Mucosa of rectum (tissue), 2 donors: ENCODE data around the gene TDRD10.

Source experiments
- H3K27ac ChIP-seq, 2 donors: one replicate each; pipeline ENCODE4 v1.7.0; 2013; ENCODE audit warnings: inconsistent platforms in 2 of 2, low read depth in 2 of 2, low read length in 2 of 2
- H3K27me3 ChIP-seq, 2 donors: one replicate each; pipeline ENCODE4 v1.7.0; 2013; ENCODE audit warnings: low read length in 2 of 2; ENCODE audit not compliant: control insufficient read depth in 2 of 2, insufficient read depth in 2 of 2
- H3K36me3 ChIP-seq, 2 donors: one replicate each; pipeline ENCODE4 v1.7.0; 2013; ENCODE audit warnings: low read length in 2 of 2; ENCODE audit not compliant: control insufficient read depth in 2 of 2, insufficient read depth in 2 of 2
- H3K4me1 ChIP-seq, 2 donors: one replicate each; pipeline ENCODE4 v1.7.0; 2013; ENCODE audit warnings: low read length in 2 of 2, mild to moderate bottlenecking in 1 of 2; ENCODE audit not compliant: control insufficient read depth in 2 of 2, insufficient read depth in 2 of 2
- H3K4me3 ChIP-seq, 2 donors: one replicate each; pipeline ENCODE4 v1.7.0; 2013; ENCODE audit warnings: low read length in 2 of 2
- H3K9ac ChIP-seq, 2 donors: one replicate each; pipeline ENCODE4 v1.7.0; 2013; ENCODE audit warnings: low read length in 2 of 2, low read depth in 1 of 2, mild to moderate bottlenecking in 1 of 2
- H3K9me3 ChIP-seq, 2 donors: one replicate each; pipeline ENCODE4 v1.7.0; 2013; ENCODE audit warnings: low read length in 2 of 2; ENCODE audit not compliant: control insufficient read depth in 2 of 2
- donor health status: healthy.
- donor health status: Normal muscosa, but diverticular disease.

The TDRD10 gene

GRCh38 chr1:154536570-154536969 is 34.6 kb downstream of the TDRD10 start:
- Histone ChIP-seq H3K9me3 (no peaks in the 10 kb centered on the region), H3K27me3 (no peaks in the 10 kb centered on the region), H3K36me3 (no peaks in the 10 kb centered on the region), H3K4me3 (no peak overlapping the region), H3K9ac (no peak overlapping the region), H3K27ac (no peak overlapping the region), H3K4me1 (no peaks in the 10 kb centered on the region)

GRCh38 chr1:154539486-154540483 is 37.8 kb downstream of the TDRD10 start:
- no peaks in the 10 kb centered on the region for H3K9me3 ChIP-seq
- no peak overlapping the region for H3K9ac ChIP-seq
- H3K4me3 ChIP-seq, result no peak overlapping the region
- H3K36me3 ChIP-seq, result no peaks in the 10 kb centered on the region
- peaks cover 0 to 2% of the 10 kb centered on the region in 2 donors for H3K27me3 ChIP-seq
- H3K27ac ChIP-seq, result no peak overlapping the region
- no peaks in the 10 kb centered on the region for H3K4me1 ChIP-seq

GRCh38 chr1:154541231-154541630 is 39.2 kb downstream of the TDRD10 start:
- no peak overlapping the region for H3K9ac ChIP-seq
- peaks cover 0 to 2% of the 10 kb centered on the region in 2 donors for H3K27me3 ChIP-seq
- H3K4me3 ChIP-seq, result no peak overlapping the region
- H3K4me1 ChIP-seq, result no peaks in the 10 kb centered on the region
- H3K9me3 ChIP-seq, result no peaks in the 10 kb centered on the region
- H3K27ac ChIP-seq, result no peak overlapping the region
- H3K36me3 ChIP-seq, result no peaks in the 10 kb centered on the region

GRCh38 chr1:154546264-154547063 is 44.4 kb downstream of the TDRD10 start:
- H3K27ac ChIP-seq, result no peak overlapping the region
- H3K4me1 ChIP-seq, result peaks cover 0 to 15% of the 10 kb centered on the region in 2 donors
- H3K36me3 ChIP-seq, result peaks cover 19 to 30% of the 10 kb centered on the region in 2 donors
- no peak overlapping the region for H3K9ac ChIP-seq
- peaks cover 0 to 2% of the 10 kb centered on the region in 2 donors for H3K27me3 ChIP-seq
- H3K9me3 ChIP-seq, result no peaks in the 10 kb centered on the region
- H3K4me3 ChIP-seq, result no peak overlapping the region

- H3K36me3 ChIP-seq, result peaks cover 27 to 37% of the 10 kb centered on the region in 2 donors
- H3K27me3 ChIP-seq, result peaks cover 0 to 2% of the 10 kb centered on the region in 2 donors
- no peaks in the 10 kb centered on the region for H3K9me3 ChIP-seq
- H3K4me3 ChIP-seq, result no peak overlapping the region
- no peak overlapping the region for H3K9ac ChIP-seq
- H3K4me1 ChIP-seq, result peaks cover 0 to 17% of the 10 kb centered on the region in 2 donors
- H3K27ac ChIP-seq, result no peak overlapping the region
These were observed 45.2 kb downstream of the TDRD10 start for GRCh38 chr1:154547105-154547732.

GRCh38 chr1:154548028-154548427 is 46.0 kb downstream of the TDRD10 start:
- no peaks in the 10 kb centered on the region for H3K9me3 ChIP-seq
- H3K4me1 ChIP-seq, result peaks cover 0 to 17% of the 10 kb centered on the region in 2 donors
- no peaks in the 10 kb centered on the region for H3K27me3 ChIP-seq
- H3K4me3 ChIP-seq, result no peak overlapping the region
- H3K9ac ChIP-seq, result no peak overlapping the region
- peak overlapping the region in 1 of 2 donors; percentile 9 for H3K27ac ChIP-seq
- peaks cover 35 to 45% of the 10 kb centered on the region in 2 donors for H3K36me3 ChIP-seq

GRCh38 chr1:154549202-154549770 is 47.3 kb downstream of the TDRD10 start:
- no peak overlapping the region for H3K27ac ChIP-seq
- no peaks in the 10 kb centered on the region for H3K9me3 ChIP-seq
- peaks cover 47 to 58% of the 10 kb centered on the region in 2 donors for H3K36me3 ChIP-seq
- no peak overlapping the region for H3K4me3 ChIP-seq
- H3K4me1 ChIP-seq, result peaks cover 3 to 17% of the 10 kb centered on the region in 2 donors
- no peak overlapping the region for H3K9ac ChIP-seq
- H3K27me3 ChIP-seq, result no peaks in the 10 kb centered on the region

GRCh38 chr1:154550070-154550469 is 48.1 kb downstream of the TDRD10 start:
- Histone ChIP-seq H3K9me3 (no peaks in the 10 kb centered on the region), H3K27me3 (no peaks in the 10 kb centered on the region), H3K36me3 (peaks cover 53 to 66% of the 10 kb centered on the region in 2 donors), H3K27ac (no peak overlapping the region), H3K9ac (no peak overlapping the region), H3K4me1 (peaks cover 3 to 17% of the 10 kb centered on the region in 2 donors), H3K4me3 (no peak overlapping the region)

GRCh38 chr1:154550657-154551056 is 48.6 kb downstream of the TDRD10 start:
- peaks cover 3 to 17% of the 10 kb centered on the region in 2 donors for H3K4me1 ChIP-seq
- peaks cover 59 to 72% of the 10 kb centered on the region in 2 donors for H3K36me3 ChIP-seq
- H3K4me3 ChIP-seq, result no peak overlapping the region
- no peaks in the 10 kb centered on the region for H3K27me3 ChIP-seq
- no peaks in the 10 kb centered on the region for H3K9me3 ChIP-seq
- H3K27ac ChIP-seq, result no peak overlapping the region
- no peak overlapping the region for H3K9ac ChIP-seq
